Left ventricle myocardium inferior (tissue), 1 donor: ENCODE measurements around the gene IQGAP1. TPM values are rescaled to one million over a fixed set of nuclear protein-coding genes. Genes with fewer than 3 reads are reported as not detected.
"Not testable (repeated sequence)": the region's sequence is repeated elsewhere in the genome, so short reads cannot be mapped to it uniquely, and the experiment has no call there.

Experiments used
- DNase-seq: peaks from one replicate; pipeline ENCODE4 v3.0.0-alpha.2; 2020
- H3K27ac ChIP-seq: fragments of 200-600 bp; replicated peaks from 2 replicates; pipeline ENCODE4 v1.8.0; 2021
- H3K27me3 ChIP-seq: fragments of 200-600 bp; 2 replicates; pipeline ENCODE4 v1.8.0; 2021; ENCODE audit warnings: low read depth
- H3K36me3 ChIP-seq: fragments of 200-600 bp; 2 replicates; pipeline ENCODE4 v1.8.0; 2021
- H3K4me1 ChIP-seq: fragments of 200-600 bp; 2 replicates; pipeline ENCODE4 v1.8.0; 2021
- H3K4me3 ChIP-seq: fragments of 200-600 bp; 2 replicates; pipeline ENCODE4 v1.8.0; 2021; ENCODE audit warnings: mild to moderate bottlenecking, moderate library complexity
- H3K9me3 ChIP-seq: fragments of 200-600 bp; replicated peaks from 2 replicates; pipeline ENCODE4 v1.8.0; 2021
- CTCF ChIP-seq: fragments of 200-600 bp; IDR thresholded peaks from 2 replicates; pipeline ENCODE4 v1.8.0; 2021; ENCODE audit warnings: antibody characterized with exemption, mild to moderate bottlenecking, borderline replicate concordance
- intact Hi-C: fragments of 100-400 bp; cut with micrococcal nuclease; formaldehyde crosslinking; loops from one replicate; pipeline ENCODE4 v1.11.0; 2022
- total RNA-seq: library from RNA; stranded (reverse); fragmentation: NEBNext Ultra II Directional; extraction: Animal tissue kit (Norgen Biotek cat#: 25700); gene quantifications from one replicate; pipeline ENCODE4 v1.2.1, GENCODE V29; 2021
- donor health status: DM: no; HTN: yes; CAD: no; lungs with severe emphysema.

IQGAP1 gene
- total RNA-seq, 1 donor from 2014 or later, result 39.2 TPM

- H3K4me3 ChIP-seq, result no peak overlapping the region
- no peak for DNase-seq
- intact Hi-C loops, result no loop called here
- TF ChIP-seq CTCF, result no peak
- peaks cover 16% of the 10 kb centered on the region for H3K4me1 ChIP-seq
- H3K9me3 ChIP-seq, result no peaks in the 10 kb centered on the region
- peak overlapping the region; percentile 1 for H3K27ac ChIP-seq
- H3K36me3 ChIP-seq, result peaks cover 95% of the 10 kb centered on the region
- H3K27me3 ChIP-seq, result no peaks in the 10 kb centered on the region
These were observed 109.3 kb downstream of the IQGAP1 start for GRCh38 chr15:90497376-90497775.

GRCh38 chr15:90497912-90498311, 109.9 kb downstream of the IQGAP1 start:
- peaks cover 95% of the 10 kb centered on the region for H3K36me3 ChIP-seq
- no peak for TF ChIP-seq CTCF
- intact Hi-C loops, result no loop called here

GRCh38 chr15:90500171-90500570, 112.1 kb downstream of the IQGAP1 start:
- Histone ChIP-seq H3K27ac (no peak overlapping the region), H3K4me3 (no peak overlapping the region), H3K9me3 (no peaks in the 10 kb centered on the region), H3K4me1 (peaks cover 16% of the 10 kb centered on the region), H3K27me3 (no peaks in the 10 kb centered on the region), H3K36me3 (peaks cover 72% of the 10 kb centered on the region)
- no peak for TF ChIP-seq CTCF
- no peak for DNase-seq
- intact Hi-C loops, result no loop called here

More at GRCh38 chr15:90497912-90498311, 109.9 kb downstream of the IQGAP1 start:
- DNase-seq, result no peak
- Histone ChIP-seq H3K4me3 (no peak overlapping the region), H3K9me3 (no peaks in the 10 kb centered on the region), H3K4me1 (peaks cover 16% of the 10 kb centered on the region), H3K27ac (peak overlapping the region; percentile 1), H3K27me3 (no peaks in the 10 kb centered on the region)

GRCh38 chr15:90501898-90502297, 113.9 kb downstream of the IQGAP1 start:
- intact Hi-C loops, result no loop called here

GRCh38 chr15:90510781-90511180, 122.7 kb downstream of the IQGAP1 start:
- H3K27ac ChIP-seq, DNase-seq, intact Hi-C loops, H3K27me3 ChIP-seq, H3K4me1 ChIP-seq, H3K4me3 ChIP-seq, H3K36me3 ChIP-seq, H3K9me3 ChIP-seq: not testable (repeated sequence)

More at GRCh38 chr15:90501898-90502297, 113.9 kb downstream of the IQGAP1 start:
- peaks cover 11% of the 10 kb centered on the region for H3K4me1 ChIP-seq
- TF ChIP-seq CTCF, result no peak
- no peak overlapping the region for H3K27ac ChIP-seq
- no peak overlapping the region for H3K4me3 ChIP-seq
- no peak for DNase-seq
- H3K36me3 ChIP-seq, result peaks cover 57% of the 10 kb centered on the region
- no peaks in the 10 kb centered on the region for H3K9me3 ChIP-seq
- H3K27me3 ChIP-seq, result no peaks in the 10 kb centered on the region

GRCh38 chr15:90511211-90511618, 123.2 kb downstream of the IQGAP1 start:
- H3K4me3 ChIP-seq, intact Hi-C loops, H3K4me1 ChIP-seq, DNase-seq, H3K27ac ChIP-seq, H3K27me3 ChIP-seq, H3K9me3 ChIP-seq, H3K36me3 ChIP-seq: not testable (repeated sequence)

- H3K4me3 ChIP-seq, result no peak overlapping the region
- no peaks in the 10 kb centered on the region for H3K27me3 ChIP-seq
- no peak overlapping the region for H3K27ac ChIP-seq
- TF ChIP-seq CTCF, result no peak
- H3K4me1 ChIP-seq, result no peaks in the 10 kb centered on the region
- no peak for DNase-seq
- intact Hi-C loops, result no loop called here
- no peaks in the 10 kb centered on the region for H3K9me3 ChIP-seq
- H3K36me3 ChIP-seq, result no peaks in the 10 kb centered on the region
These were observed 124.2 kb downstream of the IQGAP1 start for GRCh38 chr15:90512276-90512675.
